GM21717 (cell line): ENCODE measurements around the gene PLAC9.
"Not testable (repeated sequence)": the region's sequence is repeated elsewhere in the genome, so short reads cannot be mapped to it uniquely, and the experiment has no call there.

Source experiments
- ATAC-seq: cut with Tn5 transposase; IDR thresholded peaks from one replicate; pipeline ENCODE4 v1.9.1; 2021; ENCODE audit warnings: mild to moderate bottlenecking, moderate library complexity; ENCODE audit not compliant: unreplicated experiment

Gene PLAC9, protein sequence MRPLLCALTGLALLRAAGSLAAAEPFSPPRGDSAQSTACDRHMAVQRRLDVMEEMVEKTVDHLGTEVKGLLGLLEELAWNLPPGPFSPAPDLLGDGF

DNA sequence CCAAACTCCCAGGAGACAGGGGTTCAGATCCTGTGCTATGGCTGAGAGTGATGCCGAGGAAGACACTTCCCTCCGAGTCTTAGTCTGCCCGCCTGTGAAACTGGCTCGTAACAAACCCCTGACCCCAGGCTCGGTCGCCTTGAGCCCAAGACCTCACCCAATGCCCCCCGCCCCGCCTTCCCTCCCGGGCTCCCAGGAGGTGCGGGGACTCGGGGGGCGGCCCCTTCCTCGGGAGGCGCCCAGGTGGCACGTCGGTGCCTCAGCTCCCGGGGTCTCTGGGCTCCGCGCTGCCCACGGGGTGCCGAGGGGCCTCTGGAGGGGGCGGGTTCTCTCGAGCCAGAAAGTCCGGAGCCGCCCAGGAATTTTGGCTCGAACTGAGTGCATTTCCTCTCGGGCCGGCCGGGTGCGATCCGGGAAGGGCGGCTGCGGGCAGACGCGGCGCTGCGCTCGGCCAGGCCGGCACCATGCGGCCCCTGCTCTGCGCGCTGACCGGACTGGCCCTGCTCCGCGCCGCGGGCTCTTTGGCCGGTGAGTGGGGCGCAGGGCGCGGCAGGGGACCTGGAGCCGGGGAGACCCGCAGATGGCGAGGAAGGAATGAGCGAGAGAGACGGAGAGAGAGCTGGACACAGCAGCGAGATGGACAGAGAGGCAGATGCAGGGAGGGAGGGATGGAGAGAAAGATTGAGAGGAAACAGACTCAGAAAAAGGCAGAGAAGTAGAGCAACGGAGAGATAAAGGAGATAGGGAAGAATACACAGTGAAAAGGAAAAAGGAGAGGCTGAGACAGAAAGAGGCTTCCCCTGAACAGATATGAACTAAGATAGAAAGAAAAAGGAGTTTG is at the start of gene PLAC9:
Gene PLAC9 (plus strand): TSS at position 432 of the 841 bp plus-strand sequence. CDS start 33 bp downstream, at position 465.
- ATAC-seq = no peak

DNA sequence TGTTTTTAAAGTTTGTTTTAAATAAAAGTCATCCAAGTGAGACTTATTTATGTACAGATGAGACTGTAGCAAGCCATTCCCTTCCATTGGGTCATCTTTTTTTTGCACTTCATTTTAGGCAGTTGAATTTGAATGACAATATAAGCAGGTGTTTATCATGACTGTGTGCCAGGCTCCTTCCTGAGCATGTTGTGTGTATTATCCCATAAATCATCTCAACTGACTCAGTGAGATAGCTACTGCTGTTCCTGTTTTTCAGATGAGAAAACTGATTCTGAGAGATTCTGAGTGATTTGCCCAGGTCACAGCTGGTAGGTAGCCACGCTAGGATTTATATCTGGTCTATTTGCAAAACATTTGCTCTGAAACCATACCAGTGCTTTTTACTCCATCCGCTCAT is 42.4 kb upstream of the PLAC9 start:
- no peak for ATAC-seq

DNA sequence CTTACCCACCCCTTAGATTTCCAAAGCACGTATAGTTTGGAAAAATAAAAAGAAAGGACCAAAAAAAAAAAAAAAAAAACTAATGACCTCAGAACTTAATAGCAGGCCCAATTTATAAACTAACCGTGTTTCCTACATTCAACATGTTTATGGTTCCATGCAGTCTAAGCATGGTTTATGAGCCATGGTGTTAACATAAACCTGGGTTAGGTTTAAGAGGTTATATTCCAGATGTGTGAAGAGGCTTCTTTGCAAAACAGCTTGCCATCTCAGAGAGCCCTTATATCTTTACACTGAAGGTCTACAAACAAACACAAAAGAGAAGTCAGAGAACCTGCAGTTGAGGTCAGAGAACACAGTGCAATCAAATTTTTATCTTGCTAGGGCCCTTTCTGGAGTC is 38.3 kb upstream of the PLAC9 start:
- no peak for ATAC-seq

DNA sequence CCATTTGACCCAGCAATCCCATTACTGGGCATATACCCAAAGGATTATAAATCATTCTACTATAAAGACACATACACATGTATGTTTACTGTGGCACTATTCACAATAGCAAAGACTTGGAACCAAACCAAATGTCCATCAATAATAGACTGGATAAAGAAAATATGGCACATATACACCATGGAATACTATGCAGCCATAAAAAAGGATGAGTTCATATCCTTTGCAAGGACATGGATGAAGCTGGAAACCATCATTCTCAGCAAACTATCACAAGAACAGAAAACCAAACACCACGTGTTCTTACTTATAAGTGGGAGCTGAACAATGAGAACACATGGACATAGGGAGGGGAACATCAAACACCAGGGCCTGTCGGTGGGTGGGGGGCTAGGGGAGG is 34.3 kb upstream of the PLAC9 start:
- not testable (repeated sequence) for ATAC-seq

DNA sequence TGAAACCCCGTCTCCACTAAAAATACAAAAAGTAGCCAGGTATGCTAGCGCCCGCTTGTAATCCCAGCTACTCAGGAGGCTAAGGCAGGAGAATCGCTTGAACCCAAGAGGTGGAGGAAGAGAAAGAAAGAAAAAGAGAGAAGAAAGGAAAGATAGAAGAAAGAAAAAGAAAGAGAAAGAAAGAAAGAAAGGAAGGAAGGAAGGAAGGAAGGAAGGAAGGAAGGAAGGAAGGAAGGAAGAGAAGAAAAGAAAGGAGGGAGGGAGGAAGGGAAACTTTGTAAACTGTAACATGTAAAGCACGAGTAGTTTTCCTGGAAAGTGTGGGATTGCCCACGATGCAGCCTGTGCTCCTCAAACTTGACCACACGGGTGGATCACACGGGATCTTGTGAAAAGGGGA is 33.2 kb upstream of the PLAC9 start:
- not testable (repeated sequence) for ATAC-seq

DNA sequence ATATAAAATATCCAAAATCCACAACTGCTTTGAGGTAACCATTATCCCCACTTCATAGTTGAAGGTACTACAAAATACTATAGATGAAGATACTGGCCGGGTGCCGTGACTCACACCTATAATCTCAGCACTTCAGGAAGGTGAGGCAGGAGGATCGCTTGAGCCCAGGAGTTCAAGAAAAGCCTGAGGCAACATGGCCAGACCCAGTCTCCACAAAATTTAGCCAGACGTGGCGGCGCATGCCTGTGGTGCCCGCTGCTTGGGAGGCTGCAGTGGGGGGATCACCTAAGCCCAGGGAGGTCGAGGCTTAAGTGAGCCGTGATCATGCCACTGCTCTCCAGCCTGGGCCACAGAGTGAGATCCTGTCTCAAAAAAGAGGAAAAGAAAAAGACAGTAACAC is 32.4 kb upstream of the PLAC9 start:
- ATAC-seq = no peak

DNA sequence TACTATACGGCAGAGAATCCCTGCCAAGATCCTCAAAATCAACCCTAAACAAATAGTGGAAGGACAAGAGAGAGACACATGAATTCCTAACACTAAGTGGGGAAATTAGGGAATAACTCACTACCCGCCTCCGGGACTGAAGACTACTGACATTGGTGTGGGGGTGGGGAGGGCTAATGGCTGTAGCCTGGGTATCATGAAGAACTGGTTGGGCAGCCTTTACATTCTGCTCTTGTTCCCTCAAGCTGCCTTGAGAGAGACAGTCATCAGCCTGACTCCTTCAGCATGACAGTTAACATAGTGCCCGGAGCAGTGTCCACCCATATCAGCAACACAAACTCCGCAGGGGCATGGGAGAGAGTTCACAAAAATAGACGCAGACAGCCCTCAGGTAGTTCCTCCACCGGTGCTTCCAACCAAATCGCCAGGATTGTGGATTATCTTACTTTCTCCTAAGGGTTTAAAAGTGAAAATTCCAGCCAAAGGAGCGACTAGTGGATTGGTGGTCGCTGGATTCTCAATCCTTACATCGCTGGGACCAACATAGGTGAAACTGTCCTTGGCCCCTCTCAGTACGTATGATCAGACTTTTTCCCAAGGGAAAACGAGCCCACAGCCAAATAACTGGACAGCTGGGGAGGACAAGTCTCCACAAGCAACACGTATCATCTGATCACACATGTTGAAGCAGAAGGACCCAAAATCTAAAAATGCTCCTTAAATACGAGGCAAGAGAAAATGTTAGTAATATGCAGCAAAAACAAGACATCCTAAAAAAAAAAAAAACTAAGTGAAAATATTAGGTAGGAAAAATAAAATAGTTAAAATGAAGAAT is 31.5 kb upstream of the PLAC9 start:
- no peak for ATAC-seq

DNA sequence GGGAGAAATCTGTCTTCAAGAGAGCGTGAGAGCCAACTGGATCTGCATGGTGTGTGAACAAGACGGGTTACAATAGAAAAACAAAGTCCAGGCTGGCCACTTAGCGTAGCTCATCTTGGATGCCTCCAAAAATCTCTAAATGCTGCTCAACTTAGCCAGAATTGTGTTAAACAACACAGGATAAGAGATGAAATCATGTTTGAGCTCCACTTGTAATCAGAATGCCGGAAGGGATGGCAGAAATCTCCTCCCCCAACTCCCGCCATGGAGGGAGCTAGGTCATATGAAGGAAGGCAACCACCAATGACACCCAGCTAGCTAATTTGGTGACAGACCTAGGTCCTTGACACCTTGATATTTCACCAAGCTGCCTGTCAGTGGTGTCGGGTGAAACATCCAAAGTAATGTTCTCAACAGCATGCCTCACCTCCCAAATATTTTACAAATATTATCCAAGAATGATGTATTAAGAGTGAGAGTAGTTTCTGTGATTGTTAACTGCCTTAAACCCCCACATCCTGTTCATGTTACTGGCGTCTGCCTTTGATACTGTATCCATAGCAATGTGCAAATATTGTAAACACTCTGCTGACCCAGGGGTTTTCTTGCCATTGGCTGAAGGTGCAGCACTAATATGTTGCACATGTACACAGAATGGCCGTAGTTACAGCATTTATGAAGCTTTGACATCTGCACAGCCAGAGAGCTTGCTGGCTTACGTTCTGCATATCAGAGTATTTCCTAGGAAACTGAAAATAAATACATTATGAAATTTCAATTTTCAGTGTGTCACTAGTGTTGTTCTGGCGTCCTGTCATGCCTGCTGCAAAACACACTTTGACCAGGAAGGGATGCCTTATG is 28.2 kb upstream of the PLAC9 start:
- no peak for ATAC-seq

DNA sequence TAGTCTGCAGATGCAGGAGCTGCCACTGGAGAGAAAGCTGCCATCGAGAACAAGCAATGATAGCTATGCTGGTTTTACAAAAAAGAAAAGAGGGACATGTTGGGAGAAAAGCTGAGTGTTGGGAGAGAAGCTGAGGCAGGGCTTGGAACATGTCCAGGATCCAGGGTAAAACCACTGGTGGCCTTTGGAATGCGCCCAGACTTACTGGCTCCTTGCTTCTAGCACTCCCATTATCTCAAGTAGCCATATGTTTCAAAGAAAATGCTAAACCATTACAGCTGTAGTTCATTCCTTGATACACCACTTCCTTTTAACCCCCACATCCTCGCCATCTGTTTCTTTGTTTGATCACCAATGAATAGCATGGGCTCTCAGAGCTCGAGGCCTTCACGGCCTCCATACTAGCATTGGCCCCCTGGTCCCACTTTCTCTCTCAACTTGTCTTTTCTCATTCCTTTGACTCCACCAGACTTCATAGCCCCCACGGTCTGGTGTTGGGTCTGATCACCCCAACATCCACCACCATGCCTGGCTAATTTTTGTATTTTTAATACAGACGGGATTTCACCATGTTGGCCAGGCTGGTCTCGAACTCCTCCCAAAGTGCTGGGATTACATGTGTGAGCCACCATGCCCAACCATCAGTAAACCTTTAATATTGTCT is 23.8 kb upstream of the PLAC9 start:
- no peak for ATAC-seq

DNA sequence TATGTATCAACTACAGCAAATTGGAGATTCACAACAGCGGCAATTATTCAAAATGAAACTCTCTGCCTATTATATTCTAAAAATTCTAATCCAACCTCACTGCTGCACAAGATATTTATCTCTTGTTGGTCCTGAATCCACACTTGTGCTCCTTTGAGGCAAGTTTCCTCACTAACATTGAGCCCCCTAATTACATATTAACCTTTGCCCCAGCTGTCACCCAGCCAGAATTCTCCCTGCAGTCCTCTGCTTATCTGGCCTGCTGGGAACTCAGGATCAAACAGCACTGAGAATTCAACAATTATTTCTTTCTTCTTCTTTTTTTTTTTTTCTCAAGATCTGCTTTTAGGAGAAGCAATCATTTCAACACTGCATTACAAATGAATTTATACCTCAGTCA is 21.5 kb upstream of the PLAC9 start:
- no peak for ATAC-seq

DNA sequence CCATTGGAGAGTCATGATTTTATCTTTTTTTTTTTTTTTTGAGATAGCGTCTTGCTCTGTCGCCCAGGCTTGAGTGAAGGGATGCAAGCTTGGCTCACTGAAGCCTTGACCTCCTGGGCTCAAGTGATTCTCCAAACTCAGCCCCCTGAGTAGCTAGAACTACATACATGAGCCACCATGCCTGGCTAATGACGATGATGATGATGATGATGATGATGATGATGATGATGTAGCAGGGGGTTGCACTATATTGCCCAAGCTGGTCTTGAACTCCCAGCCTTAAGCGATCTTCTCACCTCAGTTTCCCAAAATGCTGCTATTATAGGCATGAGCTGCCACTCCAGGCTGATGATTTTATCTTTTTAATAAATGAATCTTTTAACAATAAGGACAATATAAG is 13.9 kb upstream of the PLAC9 start:
- ATAC-seq = no peak

DNA sequence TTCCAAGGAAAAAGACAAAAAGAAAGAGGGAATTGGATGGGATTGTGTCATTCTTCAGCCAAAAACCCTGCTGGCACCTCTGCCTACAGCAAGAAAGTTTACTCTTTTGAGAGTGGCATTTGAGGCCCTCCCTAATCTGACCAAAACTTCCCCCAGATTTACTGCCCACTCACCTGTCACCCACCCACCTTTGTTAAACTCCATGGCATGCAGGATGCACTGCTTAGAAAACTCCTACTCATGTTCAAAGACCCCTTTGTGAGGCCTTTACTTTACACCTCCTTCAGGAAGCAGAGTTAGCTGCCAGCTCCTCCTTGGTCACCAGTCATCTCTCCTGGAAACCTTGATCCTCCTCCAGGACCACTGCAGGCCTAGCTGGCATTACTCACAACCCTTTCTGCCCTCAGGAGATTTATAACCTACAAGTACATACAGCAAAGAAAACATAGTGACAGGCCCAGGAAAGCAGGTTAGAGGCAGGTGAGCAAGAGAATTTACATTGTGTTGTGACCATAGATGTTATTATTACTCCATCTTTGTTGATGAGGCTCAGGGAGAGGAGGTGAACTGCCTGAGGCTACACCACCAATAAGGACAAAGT is 10.3 kb upstream of the PLAC9 start:
- no peak for ATAC-seq

DNA sequence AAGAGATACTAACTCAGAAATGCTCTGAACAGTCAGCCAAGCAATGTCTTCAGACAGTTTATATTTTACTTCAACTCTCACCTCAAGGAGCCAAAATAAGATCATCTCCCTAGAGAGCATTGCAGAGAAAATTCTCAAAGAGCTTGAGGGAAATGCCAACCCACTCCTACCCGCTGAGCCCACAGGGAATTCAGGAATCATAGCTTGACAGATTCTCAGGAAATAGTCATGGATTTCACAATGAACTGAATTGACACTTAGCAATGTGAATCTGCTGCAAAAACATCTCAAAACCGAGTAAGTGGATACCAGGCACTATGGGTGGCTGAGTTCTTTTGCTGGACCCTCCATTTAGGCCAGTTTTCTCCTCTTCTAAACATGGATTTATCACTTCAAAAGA is 9.8 kb upstream of the PLAC9 start:
- no peak for ATAC-seq

DNA sequence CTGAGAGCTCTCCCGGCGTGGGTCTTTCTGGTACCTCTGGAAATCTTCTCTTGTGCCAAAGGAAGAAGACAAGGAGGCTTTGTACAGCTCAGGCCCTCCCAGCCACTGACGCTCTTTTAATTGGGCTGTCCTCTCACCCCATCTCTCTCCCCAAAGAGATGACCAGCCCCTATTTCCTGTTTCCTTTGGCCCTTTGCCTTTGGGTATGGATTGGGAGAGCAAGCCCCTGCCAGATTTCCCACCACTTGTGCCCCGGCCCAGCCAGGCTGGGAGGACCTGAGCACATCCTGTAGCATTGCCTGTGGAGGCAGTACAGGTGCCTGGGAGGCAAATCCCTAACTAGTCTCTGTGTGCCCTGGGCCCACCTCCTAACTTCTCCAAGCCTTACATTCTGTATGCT is 5.7 kb upstream of the PLAC9 start:
- no peak for ATAC-seq

DNA sequence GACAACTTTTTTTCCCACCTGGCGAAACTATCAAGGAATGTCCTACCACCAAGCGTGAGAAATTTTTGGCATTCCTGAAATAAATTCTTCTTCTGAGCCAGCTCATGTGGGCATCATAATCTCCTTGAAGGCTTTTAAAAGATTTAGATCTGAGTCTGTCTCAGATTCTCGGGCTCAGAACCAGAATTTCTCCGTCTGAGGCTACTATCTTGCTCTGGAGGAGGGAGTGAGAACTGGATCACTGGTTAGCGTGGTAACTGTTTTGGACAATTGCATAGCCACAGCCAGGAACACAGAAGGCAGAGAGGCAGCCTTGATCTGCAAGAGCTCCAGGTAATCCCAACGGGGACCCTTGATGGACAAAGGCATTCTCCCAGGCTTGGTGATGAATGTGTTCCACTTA is 1.0 kb upstream of the PLAC9 start:
- no peak for ATAC-seq

DNA sequence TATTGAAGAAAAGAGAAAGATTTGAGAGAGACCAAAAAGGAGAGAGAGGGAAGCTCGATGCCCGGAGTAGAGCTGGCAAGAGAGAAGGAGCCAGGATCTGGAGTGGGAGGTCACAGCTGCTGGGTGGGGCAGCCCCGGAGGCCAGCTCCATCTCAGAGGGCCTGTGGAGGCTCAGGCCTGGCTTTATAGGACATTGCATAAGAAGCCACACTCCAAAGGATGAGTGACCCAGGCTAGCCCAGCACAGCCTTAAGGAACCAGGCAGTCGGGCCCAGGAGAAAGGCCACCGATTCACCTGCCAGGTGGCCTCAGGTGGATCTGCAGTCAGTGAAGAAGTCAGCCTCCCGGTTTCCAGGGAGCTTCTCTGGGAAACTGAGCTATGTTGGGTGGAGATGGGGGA is 676 bp downstream of the PLAC9 start:
- ATAC-seq = no peak

DNA sequence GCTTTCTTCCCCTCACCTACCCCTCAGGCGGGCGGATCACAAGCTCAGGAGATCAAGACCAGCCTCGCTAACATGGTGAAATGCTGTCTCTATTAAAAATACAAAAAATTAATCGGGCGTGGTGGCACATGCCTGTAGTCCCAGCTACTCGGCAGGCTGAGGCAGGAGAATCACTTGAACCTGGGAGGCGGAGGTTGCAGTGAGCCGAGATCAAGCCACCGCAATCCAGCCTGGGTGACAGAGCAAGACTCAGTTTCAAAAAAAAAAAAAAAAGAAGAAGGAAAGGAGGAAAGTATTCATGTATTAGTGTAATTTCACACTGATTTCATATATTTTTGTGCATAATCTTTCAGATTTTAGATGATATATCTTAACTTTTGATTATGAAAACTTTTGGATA is 1.2 kb downstream of the PLAC9 start:
- not testable (repeated sequence) for ATAC-seq

DNA sequence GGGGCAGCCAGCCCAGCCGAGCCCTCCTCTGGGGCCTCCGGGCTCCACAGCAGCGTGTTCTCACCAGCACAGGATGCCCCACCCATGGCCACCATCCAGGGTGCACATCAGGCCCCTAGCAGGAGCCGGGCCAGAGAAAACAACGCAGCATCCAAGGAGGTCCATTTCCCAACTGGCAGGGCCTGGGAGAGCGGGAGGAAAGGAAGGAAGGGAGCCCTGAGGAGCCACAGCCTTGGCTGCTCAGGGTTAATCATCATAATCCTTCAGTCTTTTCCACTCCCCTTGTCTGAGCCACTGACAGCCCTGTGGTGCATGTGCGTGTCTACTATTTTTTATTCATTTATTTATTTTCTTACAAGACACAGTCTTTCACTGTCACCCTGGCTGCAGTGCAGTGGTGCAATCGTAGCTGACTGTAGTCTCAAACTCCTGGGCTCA is 3.6 kb downstream of the PLAC9 start:
- ATAC-seq = no peak

DNA sequence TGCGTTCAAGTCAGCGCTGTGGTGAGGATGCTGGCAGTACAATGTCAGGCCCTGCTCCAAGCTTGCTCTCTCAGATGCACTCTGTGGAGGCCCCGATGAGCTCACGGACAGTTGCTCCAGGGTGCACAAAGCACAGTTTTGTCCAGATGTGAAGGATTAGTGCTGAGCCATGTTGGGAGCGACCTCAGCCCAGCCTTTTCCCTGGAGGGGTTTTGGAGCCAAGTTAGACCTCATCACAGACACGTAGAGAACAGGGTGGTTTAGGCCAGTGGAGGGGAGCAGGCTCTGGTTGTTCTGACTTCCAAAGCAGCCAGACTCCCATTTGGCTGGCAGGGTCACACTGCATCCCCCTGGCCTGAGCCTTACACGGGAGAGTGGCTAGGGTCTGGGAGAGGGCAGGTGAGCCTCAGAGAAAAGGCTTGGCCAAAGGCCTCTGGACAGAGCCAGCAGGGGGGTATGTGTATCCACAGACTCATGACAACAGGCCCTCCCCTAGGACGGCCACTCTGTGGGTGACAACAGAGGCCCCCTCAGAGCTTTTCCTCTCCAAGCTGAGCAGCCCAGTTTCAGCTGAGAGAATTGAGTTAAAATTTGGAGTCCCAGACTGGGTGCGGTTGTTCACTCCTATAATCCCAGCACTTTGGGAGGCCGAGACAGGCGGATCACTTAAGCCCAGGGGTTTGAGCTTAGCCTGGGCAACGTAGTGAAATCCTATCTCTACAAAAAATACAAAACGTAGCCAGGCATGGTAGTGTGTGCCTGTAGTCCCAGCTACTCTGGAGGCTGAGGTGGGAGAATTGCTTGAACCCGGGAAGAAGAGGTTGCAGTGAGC is 4.7 kb downstream of the PLAC9 start:
- ATAC-seq = no peak
